Measurements from ENCODE around the gene ESYT2.

ESYT2 gene

GRCh38 chr7:158796667-158797066 is 32.6 kb downstream of the ESYT2 start:
- Histone ChIP-seq H2AFZ (ENCODE audit: low read length, unreplicated experiment) (no peak overlapping the region), H3K27ac (ENCODE audit: low read depth, low read length) (no peak overlapping the region), H3K4me3 (ENCODE audit: low read depth, low read length) (no peak overlapping the region), H3K4me1 (ENCODE audit: control insufficient read depth, insufficient read depth, low read length, unreplicated experiment) (peaks cover under 1% of the 10 kb centered on the region), H3K36me3 (ENCODE audit: insufficient read depth, low read length) (peaks cover 23% of the 10 kb centered on the region), H3K79me2 (ENCODE audit: control insufficient read depth, insufficient read depth, low read length, unreplicated experiment) (peaks cover 31% of the 10 kb centered on the region), H3K27me3 (ENCODE audit: insufficient read depth, low read length) (no peaks in the 10 kb centered on the region)

- H2AFZ ChIP-seq (ENCODE audit: low read length, unreplicated experiment): no peak overlapping the region
- H3K27me3 ChIP-seq (ENCODE audit: insufficient read depth, low read length): no peaks in the 10 kb centered on the region
- H3K79me2 ChIP-seq (ENCODE audit: control insufficient read depth, insufficient read depth, low read length, unreplicated experiment): peaks cover 18% of the 10 kb centered on the region
- no peak overlapping the region for H3K27ac ChIP-seq (ENCODE audit: low read depth, low read length)
- H3K36me3 ChIP-seq (ENCODE audit: insufficient read depth, low read length): peaks cover 30% of the 10 kb centered on the region
- H3K4me1 ChIP-seq (ENCODE audit: control insufficient read depth, insufficient read depth, low read length, unreplicated experiment): no peaks in the 10 kb centered on the region
- H3K4me3 ChIP-seq (ENCODE audit: low read depth, low read length): no peak overlapping the region
Measured at GRCh38 chr7:158795272-158795671, 34.0 kb downstream of the ESYT2 start.

GRCh38 chr7:158791107-158791506 is 38.2 kb downstream of the ESYT2 start:
- Histone ChIP-seq H3K4me1 (ENCODE audit: control insufficient read depth, insufficient read depth, low read length, unreplicated experiment) (no peaks in the 10 kb centered on the region), H3K79me2 (ENCODE audit: control insufficient read depth, insufficient read depth, low read length, unreplicated experiment) (no peaks in the 10 kb centered on the region), H3K27me3 (ENCODE audit: insufficient read depth, low read length) (no peaks in the 10 kb centered on the region), H2AFZ (ENCODE audit: low read length, unreplicated experiment) (no peak overlapping the region), H3K4me3 (ENCODE audit: low read depth, low read length) (no peak overlapping the region), H3K27ac (ENCODE audit: low read depth, low read length) (no peak overlapping the region), H3K36me3 (ENCODE audit: insufficient read depth, low read length) (peaks cover 32% of the 10 kb centered on the region)

GRCh38 chr7:158789842-158790241 is 39.5 kb downstream of the ESYT2 start:
- Histone ChIP-seq H3K27me3 (ENCODE audit: insufficient read depth, low read length) (no peaks in the 10 kb centered on the region), H3K4me1 (ENCODE audit: control insufficient read depth, insufficient read depth, low read length, unreplicated experiment) (no peaks in the 10 kb centered on the region), H2AFZ (ENCODE audit: low read length, unreplicated experiment) (no peak overlapping the region), H3K79me2 (ENCODE audit: control insufficient read depth, insufficient read depth, low read length, unreplicated experiment) (no peaks in the 10 kb centered on the region), H3K36me3 (ENCODE audit: insufficient read depth, low read length) (peaks cover 33% of the 10 kb centered on the region), H3K4me3 (ENCODE audit: low read depth, low read length) (no peak overlapping the region), H3K27ac (ENCODE audit: low read depth, low read length) (no peak overlapping the region)

- Histone ChIP-seq H3K36me3 (ENCODE audit: insufficient read depth, low read length) (peaks cover 33% of the 10 kb centered on the region), H3K4me3 (ENCODE audit: low read depth, low read length) (no peak overlapping the region), H3K79me2 (ENCODE audit: control insufficient read depth, insufficient read depth, low read length, unreplicated experiment) (no peaks in the 10 kb centered on the region), H2AFZ (ENCODE audit: low read length, unreplicated experiment) (no peak overlapping the region), H3K4me1 (ENCODE audit: control insufficient read depth, insufficient read depth, low read length, unreplicated experiment) (no peaks in the 10 kb centered on the region), H3K27me3 (ENCODE audit: insufficient read depth, low read length) (no peaks in the 10 kb centered on the region), H3K27ac (ENCODE audit: low read depth, low read length) (no peak overlapping the region)
Measured at GRCh38 chr7:158786898-158787297, 42.4 kb downstream of the ESYT2 start.

GRCh38 chr7:158784270-158784669 is 45.0 kb downstream of the ESYT2 start:
- Histone ChIP-seq H3K36me3 (ENCODE audit: insufficient read depth, low read length) (peaks cover 44% of the 10 kb centered on the region), H3K4me1 (ENCODE audit: control insufficient read depth, insufficient read depth, low read length, unreplicated experiment) (no peaks in the 10 kb centered on the region)

GRCh38 chr7:158783595-158783994 is 45.7 kb downstream of the ESYT2 start:
- H2AFZ ChIP-seq (ENCODE audit: low read length, unreplicated experiment): no peak overlapping the region
- no peaks in the 10 kb centered on the region for H3K27me3 ChIP-seq (ENCODE audit: insufficient read depth, low read length)
- peaks cover 2% of the 10 kb centered on the region for H3K79me2 ChIP-seq (ENCODE audit: control insufficient read depth, insufficient read depth, low read length, unreplicated experiment)
- peaks cover 41% of the 10 kb centered on the region for H3K36me3 ChIP-seq (ENCODE audit: insufficient read depth, low read length)
- H3K4me3 ChIP-seq (ENCODE audit: low read depth, low read length): no peak overlapping the region
- H3K27ac ChIP-seq (ENCODE audit: low read depth, low read length): no peak overlapping the region
- no peaks in the 10 kb centered on the region for H3K4me1 ChIP-seq (ENCODE audit: control insufficient read depth, insufficient read depth, low read length, unreplicated experiment)

More at GRCh38 chr7:158784270-158784669, 45.0 kb downstream of the ESYT2 start:
- no peaks in the 10 kb centered on the region for H3K79me2 ChIP-seq (ENCODE audit: control insufficient read depth, insufficient read depth, low read length, unreplicated experiment)
- no peaks in the 10 kb centered on the region for H3K27me3 ChIP-seq (ENCODE audit: insufficient read depth, low read length)
- no peak overlapping the region for H3K4me3 ChIP-seq (ENCODE audit: low read depth, low read length)
- H2AFZ ChIP-seq (ENCODE audit: low read length, unreplicated experiment): no peak overlapping the region
- no peak overlapping the region for H3K27ac ChIP-seq (ENCODE audit: low read depth, low read length)

GRCh38 chr7:158782761-158783401 is 46.4 kb downstream of the ESYT2 start:
- Histone ChIP-seq H3K36me3 (ENCODE audit: insufficient read depth, low read length) (peaks cover 46% of the 10 kb centered on the region), H3K79me2 (ENCODE audit: control insufficient read depth, insufficient read depth, low read length, unreplicated experiment) (peaks cover 4% of the 10 kb centered on the region), H3K27me3 (ENCODE audit: insufficient read depth, low read length) (no peaks in the 10 kb centered on the region), H3K27ac (ENCODE audit: low read depth, low read length) (no peak overlapping the region), H3K4me3 (ENCODE audit: low read depth, low read length) (no peak overlapping the region), H2AFZ (ENCODE audit: low read length, unreplicated experiment) (no peak overlapping the region), H3K4me1 (ENCODE audit: control insufficient read depth, insufficient read depth, low read length, unreplicated experiment) (no peaks in the 10 kb centered on the region)

- H3K27me3 ChIP-seq (ENCODE audit: insufficient read depth, low read length): no peaks in the 10 kb centered on the region
- no peak overlapping the region for H3K4me3 ChIP-seq (ENCODE audit: low read depth, low read length)
- no peak overlapping the region for H3K27ac ChIP-seq (ENCODE audit: low read depth, low read length)
- H3K4me1 ChIP-seq (ENCODE audit: control insufficient read depth, insufficient read depth, low read length, unreplicated experiment): no peaks in the 10 kb centered on the region
- H3K36me3 ChIP-seq (ENCODE audit: insufficient read depth, low read length): peaks cover 48% of the 10 kb centered on the region
- no peak overlapping the region for H2AFZ ChIP-seq (ENCODE audit: low read length, unreplicated experiment)
- H3K79me2 ChIP-seq (ENCODE audit: control insufficient read depth, insufficient read depth, low read length, unreplicated experiment): peaks cover 4% of the 10 kb centered on the region
Measured at GRCh38 chr7:158781974-158782664, 47.2 kb downstream of the ESYT2 start.

GRCh38 chr7:158781217-158781973 is 47.9 kb downstream of the ESYT2 start:
- Histone ChIP-seq H3K79me2 (ENCODE audit: control insufficient read depth, insufficient read depth, low read length, unreplicated experiment) (peaks cover 4% of the 10 kb centered on the region), H3K27me3 (ENCODE audit: insufficient read depth, low read length) (no peaks in the 10 kb centered on the region), H3K4me3 (ENCODE audit: low read depth, low read length) (no peak overlapping the region), H3K36me3 (ENCODE audit: insufficient read depth, low read length) (peaks cover 48% of the 10 kb centered on the region), H3K4me1 (ENCODE audit: control insufficient read depth, insufficient read depth, low read length, unreplicated experiment) (no peaks in the 10 kb centered on the region), H2AFZ (ENCODE audit: low read length, unreplicated experiment) (no peak overlapping the region), H3K27ac (ENCODE audit: low read depth, low read length) (no peak overlapping the region)

Measured in ACC112 (cell line).